Activated CD8-positive, alpha-beta T cell treated with anti-CD3 and anti-CD28 coated beads for 36 hours (primary cell): ENCODE data around the gene ABCA5. TPM values are rescaled to one million over a fixed set of nuclear protein-coding genes. Genes with fewer than 3 reads are reported as not detected.

Experiments used
- ATAC-seq: fragments of 200-7000 bp; cut with Tn5 transposase; one replicate; pipeline ENCODE4 v1.10.0; 2021; ENCODE audit warnings: mild to moderate bottlenecking, moderate library complexity
- CTCF ChIA-PET: fragments of 350-600 bp; sonication (Branson Sonifier 250); formaldehyde crosslinking; loops from one replicate; lab custom pipeline; 2021; ENCODE audit warnings: antibody characterized with exemption; lab: Charles Lee
- POLR2A ChIA-PET: fragments of 350-600 bp; sonication (Branson Sonifier 250); formaldehyde crosslinking; loops from one replicate; lab custom pipeline; 2021; ENCODE audit warnings: antibody characterized with exemption; lab: Charles Lee
- DNase-seq: peaks from one replicate; pipeline ENCODE4 v3.0.0-alpha.2; 2020
- H3K27ac Mint-ChIP-seq: one replicate; pipeline ENCODE4 v1.8.0; 2021; ENCODE audit warnings: mild to moderate bottlenecking, mixed read lengths
- H3K27me3 Mint-ChIP-seq: one replicate; pipeline ENCODE4 v1.8.0; 2021; ENCODE audit warnings: mixed read lengths
- H3K36me3 Mint-ChIP-seq: one replicate; pipeline ENCODE4 v1.8.0; 2021; ENCODE audit warnings: low read depth, mixed read lengths
- H3K4me1 Mint-ChIP-seq: one replicate; pipeline ENCODE4 v1.8.0; 2021; ENCODE audit warnings: low read depth, mixed read lengths
- H3K4me3 Mint-ChIP-seq: one replicate; pipeline ENCODE4 v1.8.0; 2021; ENCODE audit warnings: mild to moderate bottlenecking, moderate library complexity, mixed read lengths
- H3K9me3 Mint-ChIP-seq: one replicate; pipeline ENCODE4 v1.8.0; 2021; ENCODE audit warnings: mixed read lengths
- CTCF ChIP-seq: fragments of 200-600 bp; IDR thresholded peaks from one replicate; pipeline ENCODE4 v1.8.0; 2022; ENCODE audit warnings: antibody characterized with exemption, mild to moderate bottlenecking
- intact Hi-C: fragments of 100-400 bp; cut with micrococcal nuclease; formaldehyde crosslinking; loops from one replicate; pipeline ENCODE4 v1.10.0; 2022
- total RNA-seq, 2 experiments: library from RNA; stranded (reverse); gene quantifications; one replicate each; pipeline ENCODE4 v1.2.3, GENCODE V29; 2021

Gene ABCA5
- total RNA-seq, 2 experiments from 2014 or later, result 12.4 to 13.2 TPM

GRCh38 chr17:69246726-69247375, 80.1 kb downstream of the ABCA5 start:
- H3K4me3 Mint-ChIP-seq, result no peak overlapping the region
- intact Hi-C loops, result no loop called here
- no peaks in the 10 kb centered on the region for H3K36me3 Mint-ChIP-seq
- ChIA-PET POLR2A (no interaction called here), CTCF (interaction anchor here (0.7 to 4.9 kb wide), 13 partner anchors 8 to 709 kb away, joined by 3 to 32 read pairs (median 3); no protein-coding TSS in a partner anchor)
- no peaks in the 10 kb centered on the region for H3K27me3 Mint-ChIP-seq
- no peaks in the 10 kb centered on the region for H3K4me1 Mint-ChIP-seq
- peak; percentile 75 for TF ChIP-seq CTCF
- peak; percentile 42 for ATAC-seq
- H3K27ac Mint-ChIP-seq, result no peak overlapping the region
- no peaks in the 10 kb centered on the region for H3K9me3 Mint-ChIP-seq
- no peak for DNase-seq

DNA sequence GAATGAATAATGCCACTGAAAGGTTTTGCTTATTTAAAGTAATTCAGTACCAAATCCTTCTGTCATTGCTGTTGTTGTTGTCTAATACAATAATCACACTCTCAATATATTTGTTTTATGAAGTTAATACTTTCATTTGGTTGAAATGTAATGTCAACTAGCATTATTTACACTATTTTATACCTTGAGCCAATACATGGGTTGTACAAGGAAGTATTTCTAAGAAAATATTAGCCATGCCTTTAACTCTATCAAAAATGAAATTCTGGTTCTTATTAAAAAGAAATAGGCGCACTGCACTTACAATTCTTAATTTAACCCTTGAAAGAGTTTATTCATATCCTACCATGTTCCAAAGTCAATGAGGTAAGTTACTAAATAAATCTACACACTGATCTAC, 80.7 kb downstream of the ABCA5 start:
- CTCF ChIA-PET, result interaction anchor here (2.0 to 4.9 kb wide), 3 partner anchors 22 to 474 kb away, joined by 4 to 32 read pairs (median 11); no protein-coding TSS in a partner anchor
- H3K36me3 Mint-ChIP-seq, result no peaks in the 10 kb centered on the region
- intact Hi-C loops, result no loop called here

DNA sequence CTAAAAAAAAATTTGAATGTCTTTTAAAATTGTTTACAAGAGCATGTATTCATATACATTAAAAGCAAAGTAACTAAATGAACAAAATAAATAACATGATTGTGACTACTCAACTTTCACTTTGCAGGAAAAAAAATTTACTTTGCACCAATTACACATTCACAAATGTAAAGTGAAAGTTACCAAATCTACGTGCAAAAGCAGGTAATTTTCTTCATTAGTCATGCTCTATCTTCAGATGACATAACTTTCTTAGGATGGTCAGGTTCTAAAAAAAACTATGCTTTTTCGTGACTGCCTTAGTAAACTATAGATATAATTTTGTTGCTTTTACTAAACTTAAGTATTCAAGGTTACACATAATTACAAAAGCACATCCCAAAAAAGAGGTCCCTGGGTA, 81.3 kb downstream of the ABCA5 start:
- no peak overlapping the region for H3K27ac Mint-ChIP-seq
- no peak for TF ChIP-seq CTCF
- POLR2A ChIA-PET, result no interaction called here
- DNase-seq (no peak), ATAC-seq (no peak)
- CTCF ChIA-PET, result interaction anchor here (4.9 kb wide), 1 partner anchor 467 kb away, joined by 32 read pairs; no protein-coding TSS in a partner anchor
- intact Hi-C loops, result no loop called here
- H3K9me3 Mint-ChIP-seq, result no peaks in the 10 kb centered on the region
- no peaks in the 10 kb centered on the region for H3K27me3 Mint-ChIP-seq
- H3K4me1 Mint-ChIP-seq, result no peaks in the 10 kb centered on the region
- H3K36me3 Mint-ChIP-seq, result no peaks in the 10 kb centered on the region
- no peak overlapping the region for H3K4me3 Mint-ChIP-seq

More for the DNA sequence above, 80.7 kb downstream of the ABCA5 start:
- POLR2A ChIA-PET, result no interaction called here
- Mint-ChIP-seq H3K9me3 (no peaks in the 10 kb centered on the region), H3K27me3 (no peaks in the 10 kb centered on the region), H3K4me3 (no peak overlapping the region), H3K27ac (no peak overlapping the region), H3K4me1 (no peaks in the 10 kb centered on the region)
- ATAC-seq (no peak), DNase-seq (no peak)
- no peak for TF ChIP-seq CTCF

DNA sequence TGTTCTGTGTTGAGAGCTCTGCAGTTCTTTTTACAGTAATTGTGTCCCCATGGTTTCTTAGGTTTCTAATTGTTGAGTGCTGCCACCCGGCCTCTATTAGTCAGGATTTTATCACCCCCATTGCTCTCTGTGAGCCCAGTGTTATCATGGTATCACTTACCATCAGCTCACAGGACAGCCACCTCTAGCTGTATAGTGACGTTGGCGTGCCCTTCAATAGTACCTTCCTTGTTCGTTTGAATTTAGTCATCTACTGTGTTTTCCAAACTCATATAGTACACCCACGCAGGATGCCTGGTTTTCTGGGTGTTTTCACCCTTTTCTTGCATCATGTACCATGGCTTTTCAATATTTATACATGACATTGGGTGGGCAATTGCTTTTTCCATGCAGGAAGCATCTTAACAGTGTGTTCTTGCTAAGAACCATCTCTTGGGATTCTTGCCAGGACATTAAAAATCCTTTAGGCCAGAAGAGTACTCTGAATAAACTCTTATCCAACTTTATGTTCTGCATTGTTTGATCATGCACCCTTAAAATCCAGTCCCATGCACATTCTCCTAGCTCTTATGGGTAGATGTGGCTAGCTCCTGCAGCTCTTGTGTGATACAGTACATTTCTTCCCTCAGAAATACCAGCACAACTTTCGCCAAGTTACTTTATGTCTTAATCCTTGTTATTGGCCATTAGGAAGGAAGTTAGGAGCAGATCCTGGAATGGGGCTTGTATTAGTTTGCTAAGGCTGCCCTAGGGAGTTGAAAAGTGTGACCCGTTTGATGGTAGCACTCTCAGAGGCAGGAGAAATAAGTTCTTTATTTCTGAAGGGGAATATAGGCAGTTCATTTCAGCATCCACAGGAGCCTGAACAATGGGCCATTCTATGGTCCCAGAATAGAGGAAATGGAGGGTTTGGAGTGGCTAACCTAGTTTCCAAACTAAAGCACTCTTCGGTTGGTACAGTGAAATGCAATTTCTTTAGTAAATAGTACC, 87.0 kb downstream of the ABCA5 start:
- Mint-ChIP-seq H3K4me1 (no peaks in the 10 kb centered on the region), H3K27me3 (no peaks in the 10 kb centered on the region), H3K27ac (no peak overlapping the region), H3K9me3 (no peaks in the 10 kb centered on the region), H3K4me3 (no peak overlapping the region), H3K36me3 (no peaks in the 10 kb centered on the region)
- DNase-seq, result no peak
- no peak for TF ChIP-seq CTCF
- ATAC-seq, result no peak
- intact Hi-C loops, result no loop called here
- POLR2A ChIA-PET, result no interaction called here
- CTCF ChIA-PET, result interaction anchor here (1.2 to 2.2 kb wide), 4 partner anchors 8 to 468 kb away, joined by 4 to 7 read pairs (median 4); no protein-coding TSS in a partner anchor
